Neural cell (in vitro differentiated cells): ENCODE data around the gene P2RX2. TPM values are rescaled to one million over a fixed set of nuclear protein-coding genes. Genes with fewer than 3 reads are reported as not detected.

ENCODE experiments used
- H2AFZ ChIP-seq: fragments of 200-600, 300-800 bp; sonication (generic), shearing (Covaris generic); 2 replicates; pipeline ENCODE4 v1.6.0; 2014; ENCODE audit warnings: low read depth, mild to moderate bottlenecking, antibody characterized with exemption, low read length, moderate library complexity
- H3F3A ChIP-seq: fragments of 200-600 bp; shearing (Covaris generic); 2 replicates; pipeline ENCODE4 v1.6.1; 2016; ENCODE audit warnings: mild to moderate bottlenecking, moderate library complexity, mixed read lengths, antibody characterized with exemption, low read length; ENCODE audit not compliant: insufficient read depth, poor library complexity, severe bottlenecking
- H3K27ac ChIP-seq: fragments of 200-600, 300-800 bp; sonication (generic), shearing (Covaris generic); 2 replicates; pipeline ENCODE4 v1.5.1; 2014; ENCODE audit warnings: mild to moderate bottlenecking, low read length, moderate library complexity
- H3K27me3 ChIP-seq: fragments of 300-800, 200-600 bp; sonication (generic), shearing (Covaris generic); 2 replicates; pipeline ENCODE4 v1.6.0; 2014; ENCODE audit warnings: mild to moderate bottlenecking, low read depth, low read length, moderate library complexity; ENCODE audit not compliant: insufficient read depth
- H3K36me3 ChIP-seq: fragments of 300-800, 200-600 bp; sonication (generic), shearing (Covaris generic); 2 replicates; pipeline ENCODE4 v1.5.1; 2014; ENCODE audit warnings: mild to moderate bottlenecking, antibody characterized with exemption, low read length, moderate library complexity; ENCODE audit not compliant: insufficient read depth
- H3K4me2 ChIP-seq: fragments of 300-800, 200-600 bp; sonication (generic), shearing (Covaris generic); 2 replicates; pipeline ENCODE4 v1.6.0; 2014; ENCODE audit warnings: mild to moderate bottlenecking, low read length
- H3K4me3 ChIP-seq: fragments of 300-800, 200-600 bp; sonication (generic), shearing (Covaris generic); 2 replicates; pipeline ENCODE4 v1.5.1; 2014; ENCODE audit warnings: mild to moderate bottlenecking, low read length, moderate library complexity
- H3K79me2 ChIP-seq: fragments of 200-600 bp; shearing (Covaris generic); replicated peaks from 2 replicates; pipeline ENCODE4 v1.6.0; 2014; ENCODE audit warnings: mild to moderate bottlenecking, low read length, moderate library complexity; ENCODE audit not compliant: insufficient read depth
- H3K9ac ChIP-seq: fragments of 300-800, 200-600 bp; sonication (generic), shearing (Covaris generic); 2 replicates; pipeline ENCODE4 v1.6.1; 2016; ENCODE audit warnings: mild to moderate bottlenecking, low read length, mixed read lengths
- H3K9me2 ChIP-seq: fragments of 200-600 bp; shearing (Covaris generic); 2 replicates; pipeline ENCODE4 v1.6.1; 2016; ENCODE audit warnings: mild to moderate bottlenecking, low read length, mixed read lengths; ENCODE audit not compliant: insufficient read depth
- H3K9me3 ChIP-seq: fragments of 200-600, 300-800 bp; sonication (generic), shearing (Covaris generic); 2 replicates; pipeline ENCODE4 v1.6.1; 2016; ENCODE audit warnings: mild to moderate bottlenecking, mixed run types, low read length, moderate library complexity, mixed read lengths
- H4K20me1 ChIP-seq: fragments of 200-600 bp; shearing (Covaris generic); 2 replicates; pipeline ENCODE4 v1.6.1; 2016; ENCODE audit warnings: mild to moderate bottlenecking, mixed run types; ENCODE audit not compliant: insufficient read depth
- EP300 ChIP-seq: fragments of 450-650 bp; conservative IDR thresholded peaks from 2 replicates; pipeline ENCODE4 v1.6.1; 2014; ENCODE audit warnings: antibody characterized with exemption, mild to moderate bottlenecking, moderate library complexity; ENCODE audit not compliant: poor library complexity, severe bottlenecking
- EZH2 ChIP-seq: fragments of 200-600, 300-800 bp; shearing (Covaris generic), sonication (generic); IDR thresholded peaks from 2 replicates; pipeline ENCODE4 v1.6.1; 2014; ENCODE audit warnings: antibody characterized with exemption, low read length, borderline replicate concordance, mild to moderate bottlenecking; ENCODE audit not compliant: insufficient read depth, poor library complexity, severe bottlenecking
- MXI1 ChIP-seq: fragments of 450-650 bp; conservative IDR thresholded peaks from 2 replicates; pipeline ENCODE4 v1.6.1; 2014; ENCODE audit warnings: antibody characterized with exemption, mild to moderate bottlenecking; ENCODE audit not compliant: poor library complexity, severe bottlenecking
- POLR2AphosphoS5 ChIP-seq: IDR thresholded peaks from 2 replicates; pipeline ENCODE4 v1.6.1; 2012
- RAD21 ChIP-seq: fragments of 450-650 bp; conservative IDR thresholded peaks from 2 replicates; pipeline ENCODE4 v1.6.1; 2014; ENCODE audit warnings: antibody characterized with exemption, mild to moderate bottlenecking, moderate library complexity
- SMC3 ChIP-seq: fragments of 450-650 bp; conservative IDR thresholded peaks from 2 replicates; pipeline ENCODE4 v1.6.1; 2014; ENCODE audit warnings: antibody characterized with exemption, mild to moderate bottlenecking, moderate library complexity; ENCODE audit not compliant: poor library complexity
- TAF1 ChIP-seq: IDR thresholded peaks from 2 replicates; pipeline ENCODE4 v1.6.1; 2012; ENCODE audit warnings: low read depth
- polyA plus RNA-seq: library from polyadenylated mRNA; depleted of rRNA; stranded (reverse); fragments of >200 nt; gene quantifications from 2 replicates; pipeline ENCODE4 v1.2.3, GENCODE V29; 2014
- TF ChIP-seq, protein P1 (sequence below): IDR thresholded peaks from 2 replicates; pipeline ENCODE4 v1.6.1; 2012; ENCODE audit warnings: borderline replicate concordance
- TF ChIP-seq, protein P2 (sequence below): fragments of 450-650 bp; IDR thresholded peaks from 2 replicates; pipeline ENCODE4 v1.5.1; 2014; ENCODE audit warnings: antibody characterized with exemption, mild to moderate bottlenecking, moderate library complexity; ENCODE audit not compliant: poor library complexity, severe bottlenecking

The P2RX2 gene
- polyA plus RNA-seq, 1 donor from 2014 or later = not detected

DNA sequence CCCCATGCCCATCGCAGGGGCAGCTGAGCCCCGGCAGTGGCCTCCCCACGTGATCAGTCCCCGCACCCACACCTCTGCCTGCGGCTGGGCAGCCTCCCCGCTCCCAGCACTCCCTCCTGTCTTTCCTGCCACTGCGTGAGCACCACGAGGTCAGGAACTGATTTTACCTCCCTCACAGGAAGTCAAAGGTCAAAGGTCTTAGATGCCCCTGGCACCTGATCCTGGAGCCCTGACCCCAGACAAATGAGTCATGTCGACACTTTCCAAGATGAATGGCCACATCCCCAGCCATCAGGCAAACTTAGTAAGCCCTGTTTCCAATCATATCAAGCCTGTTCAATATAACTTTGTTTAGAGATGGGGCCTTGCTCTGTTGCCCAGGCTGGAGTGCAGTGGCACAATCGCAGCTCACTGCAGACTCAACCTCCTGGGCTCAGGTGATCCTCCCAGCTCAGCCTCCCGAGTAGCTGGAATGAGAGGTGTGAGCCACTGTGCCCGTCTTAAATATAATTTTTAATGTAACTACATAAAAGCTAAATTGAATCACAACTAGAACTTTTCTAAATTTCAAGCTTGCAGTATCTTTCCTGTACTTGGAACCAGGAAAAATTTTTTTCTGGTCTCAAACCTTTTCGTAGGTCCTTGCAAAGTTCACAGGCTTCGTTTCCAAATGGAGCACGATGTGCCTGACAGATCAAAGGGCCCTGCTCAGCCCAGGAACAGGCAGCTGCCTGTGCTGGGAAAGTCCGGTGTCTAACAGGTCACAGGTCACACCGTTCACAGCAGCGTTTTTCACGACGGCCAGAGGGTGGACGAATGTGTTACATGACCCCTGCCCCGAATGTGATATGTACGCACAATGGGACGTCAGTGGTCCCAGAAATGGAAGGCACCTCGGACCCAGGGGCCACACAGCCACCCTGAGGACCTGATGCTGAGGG lies 10.1 kb upstream of the P2RX2 start:
- Histone ChIP-seq H3K27me3 (no peaks in the 10 kb centered on the region), H3K79me2 (no peaks in the 10 kb centered on the region), H3F3A (no peaks in the 10 kb centered on the region), H3K27ac (no peak overlapping the region), H3K4me3 (no peak overlapping the region), H3K9ac (no peak overlapping the region), H3K9me3 (no peaks in the 10 kb centered on the region), H3K9me2 (no peaks in the 10 kb centered on the region), H2AFZ (no peak overlapping the region), H3K4me2 (no peak overlapping the region), H3K36me3 (no peaks in the 10 kb centered on the region), H4K20me1 (no peaks in the 10 kb centered on the region)
- no peak for TF ChIP-seq RAD21
- TF ChIP-seq, protein P1, sequence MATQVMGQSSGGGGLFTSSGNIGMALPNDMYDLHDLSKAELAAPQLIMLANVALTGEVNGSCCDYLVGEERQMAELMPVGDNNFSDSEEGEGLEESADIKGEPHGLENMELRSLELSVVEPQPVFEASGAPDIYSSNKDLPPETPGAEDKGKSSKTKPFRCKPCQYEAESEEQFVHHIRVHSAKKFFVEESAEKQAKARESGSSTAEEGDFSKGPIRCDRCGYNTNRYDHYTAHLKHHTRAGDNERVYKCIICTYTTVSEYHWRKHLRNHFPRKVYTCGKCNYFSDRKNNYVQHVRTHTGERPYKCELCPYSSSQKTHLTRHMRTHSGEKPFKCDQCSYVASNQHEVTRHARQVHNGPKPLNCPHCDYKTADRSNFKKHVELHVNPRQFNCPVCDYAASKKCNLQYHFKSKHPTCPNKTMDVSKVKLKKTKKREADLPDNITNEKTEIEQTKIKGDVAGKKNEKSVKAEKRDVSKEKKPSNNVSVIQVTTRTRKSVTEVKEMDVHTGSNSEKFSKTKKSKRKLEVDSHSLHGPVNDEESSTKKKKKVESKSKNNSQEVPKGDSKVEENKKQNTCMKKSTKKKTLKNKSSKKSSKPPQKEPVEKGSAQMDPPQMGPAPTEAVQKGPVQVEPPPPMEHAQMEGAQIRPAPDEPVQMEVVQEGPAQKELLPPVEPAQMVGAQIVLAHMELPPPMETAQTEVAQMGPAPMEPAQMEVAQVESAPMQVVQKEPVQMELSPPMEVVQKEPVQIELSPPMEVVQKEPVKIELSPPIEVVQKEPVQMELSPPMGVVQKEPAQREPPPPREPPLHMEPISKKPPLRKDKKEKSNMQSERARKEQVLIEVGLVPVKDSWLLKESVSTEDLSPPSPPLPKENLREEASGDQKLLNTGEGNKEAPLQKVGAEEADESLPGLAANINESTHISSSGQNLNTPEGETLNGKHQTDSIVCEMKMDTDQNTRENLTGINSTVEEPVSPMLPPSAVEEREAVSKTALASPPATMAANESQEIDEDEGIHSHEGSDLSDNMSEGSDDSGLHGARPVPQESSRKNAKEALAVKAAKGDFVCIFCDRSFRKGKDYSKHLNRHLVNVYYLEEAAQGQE = no peak
- TF ChIP-seq EP300 = no peak
- TF ChIP-seq POLR2AphosphoS5 = no peak
- TF ChIP-seq, protein P2, sequence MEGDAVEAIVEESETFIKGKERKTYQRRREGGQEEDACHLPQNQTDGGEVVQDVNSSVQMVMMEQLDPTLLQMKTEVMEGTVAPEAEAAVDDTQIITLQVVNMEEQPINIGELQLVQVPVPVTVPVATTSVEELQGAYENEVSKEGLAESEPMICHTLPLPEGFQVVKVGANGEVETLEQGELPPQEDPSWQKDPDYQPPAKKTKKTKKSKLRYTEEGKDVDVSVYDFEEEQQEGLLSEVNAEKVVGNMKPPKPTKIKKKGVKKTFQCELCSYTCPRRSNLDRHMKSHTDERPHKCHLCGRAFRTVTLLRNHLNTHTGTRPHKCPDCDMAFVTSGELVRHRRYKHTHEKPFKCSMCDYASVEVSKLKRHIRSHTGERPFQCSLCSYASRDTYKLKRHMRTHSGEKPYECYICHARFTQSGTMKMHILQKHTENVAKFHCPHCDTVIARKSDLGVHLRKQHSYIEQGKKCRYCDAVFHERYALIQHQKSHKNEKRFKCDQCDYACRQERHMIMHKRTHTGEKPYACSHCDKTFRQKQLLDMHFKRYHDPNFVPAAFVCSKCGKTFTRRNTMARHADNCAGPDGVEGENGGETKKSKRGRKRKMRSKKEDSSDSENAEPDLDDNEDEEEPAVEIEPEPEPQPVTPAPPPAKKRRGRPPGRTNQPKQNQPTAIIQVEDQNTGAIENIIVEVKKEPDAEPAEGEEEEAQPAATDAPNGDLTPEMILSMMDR = no peak
- TF ChIP-seq SMC3 = no peak
- no peak for TF ChIP-seq TAF1
- TF ChIP-seq EZH2 = no peak
- no peak for TF ChIP-seq MXI1

DNA sequence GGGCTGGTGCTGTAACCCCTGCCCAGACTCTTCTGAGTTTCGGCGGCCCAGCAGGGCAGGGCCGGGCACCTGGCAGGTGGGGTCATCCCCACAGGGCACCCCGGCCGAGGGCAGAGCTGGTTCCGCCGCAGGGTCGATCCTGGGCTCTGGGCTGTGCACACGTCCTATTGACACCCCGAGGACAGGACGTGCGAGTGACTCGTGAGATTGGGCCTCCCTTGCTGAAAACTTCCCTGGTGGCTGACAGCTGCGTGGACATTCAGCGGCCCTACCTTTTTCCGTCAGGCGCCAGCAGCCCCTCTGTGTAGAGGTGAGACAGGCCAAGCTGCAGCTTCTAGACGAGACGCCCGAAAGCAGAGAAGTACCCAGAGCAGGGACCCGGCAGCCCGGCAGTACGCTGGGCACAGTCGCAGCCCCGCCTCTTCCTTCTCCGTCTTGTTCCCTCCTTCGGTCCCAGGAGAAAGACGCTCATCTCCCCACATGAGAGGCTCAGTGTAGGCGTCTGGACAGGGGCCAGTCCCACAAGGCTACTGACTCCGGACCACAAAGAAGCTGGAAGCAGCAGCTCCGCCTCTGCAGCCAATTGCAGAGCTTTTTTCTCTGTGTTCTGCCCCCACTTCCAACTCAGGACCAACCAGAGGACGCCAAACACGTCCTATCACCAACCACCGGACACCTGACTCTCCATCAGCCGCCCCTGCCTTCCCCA lies 8.4 kb upstream of the P2RX2 start, which contains the start of gene LRCOL1:
LRCOL1 (minus strand) TSS at position 532 of the 709 bp plus-strand sequence. CDS start 4,331 bp downstream, outside the sequence.
- H3K9me2 ChIP-seq = no peaks in the 10 kb centered on the region
- H3F3A ChIP-seq = no peaks in the 10 kb centered on the region
- TF ChIP-seq MXI1 = no peak
- TF ChIP-seq TAF1 = no peak
- no peak for TF ChIP-seq POLR2AphosphoS5
- no peak for TF ChIP-seq RAD21
- TF ChIP-seq, protein P1 = no peak
- TF ChIP-seq, protein P2 = no peak
- no peak for TF ChIP-seq EP300
- no peak for TF ChIP-seq SMC3
- TF ChIP-seq EZH2 = no peak
- H3K79me2 ChIP-seq = no peaks in the 10 kb centered on the region
- peaks cover 1% of the 10 kb centered on the region for H3K27me3 ChIP-seq
- no peaks in the 10 kb centered on the region for H3K9me3 ChIP-seq
- H3K9ac ChIP-seq = no peak within 1 kb of the TSS
- no peaks in the 10 kb centered on the region for H4K20me1 ChIP-seq
- no peak within 1 kb of the TSS for H3K4me3 ChIP-seq
- no peak within 1 kb of the TSS for H3K4me2 ChIP-seq
- H3K27ac ChIP-seq = no peak within 1 kb of the TSS
- H3K36me3 ChIP-seq = no peaks in the 10 kb centered on the region
- no peak within 1 kb of the TSS for H2AFZ ChIP-seq
